OCI-LY3 (cell line): ENCODE results near the gene ELAPOR1.

Experiments
- EZH2phosphoT487 ChIP-seq: fragments of 200-600 bp; shearing (Covaris generic); IDR thresholded peaks from 2 replicates; pipeline ENCODE4 v1.6.1; 2018; ENCODE audit warnings: antibody characterized with exemption, mixed run types, low read depth
- TF ChIP-seq, protein P1 (sequence below): fragments of 200-600, 300-600 bp; sonication (generic); IDR thresholded peaks from 2 replicates; pipeline ENCODE4 v1.5.1; 2014; ENCODE audit warnings: antibody characterized with exemption, low read length, low read depth

DNA sequence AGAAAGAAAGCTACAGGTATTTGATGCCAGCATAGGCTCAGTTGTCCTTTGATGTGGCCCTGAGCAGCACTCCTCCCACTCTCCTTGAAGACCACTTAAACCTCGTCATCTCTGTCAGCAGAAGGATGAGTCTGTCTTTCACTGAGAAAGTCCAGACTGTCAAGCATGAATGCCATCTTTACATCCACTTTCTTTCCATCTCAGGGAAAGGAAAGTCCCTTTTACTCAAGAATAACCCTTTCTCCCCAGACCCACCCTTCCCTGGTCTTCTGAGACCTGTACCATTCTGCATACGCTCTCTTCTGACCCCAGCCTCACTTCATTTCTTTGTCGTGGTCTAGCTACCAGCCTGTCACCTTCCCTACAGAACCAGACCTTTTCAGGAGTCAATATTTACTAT, 4.0 kb upstream of the ELAPOR1 start:
- TF ChIP-seq, protein P1, sequence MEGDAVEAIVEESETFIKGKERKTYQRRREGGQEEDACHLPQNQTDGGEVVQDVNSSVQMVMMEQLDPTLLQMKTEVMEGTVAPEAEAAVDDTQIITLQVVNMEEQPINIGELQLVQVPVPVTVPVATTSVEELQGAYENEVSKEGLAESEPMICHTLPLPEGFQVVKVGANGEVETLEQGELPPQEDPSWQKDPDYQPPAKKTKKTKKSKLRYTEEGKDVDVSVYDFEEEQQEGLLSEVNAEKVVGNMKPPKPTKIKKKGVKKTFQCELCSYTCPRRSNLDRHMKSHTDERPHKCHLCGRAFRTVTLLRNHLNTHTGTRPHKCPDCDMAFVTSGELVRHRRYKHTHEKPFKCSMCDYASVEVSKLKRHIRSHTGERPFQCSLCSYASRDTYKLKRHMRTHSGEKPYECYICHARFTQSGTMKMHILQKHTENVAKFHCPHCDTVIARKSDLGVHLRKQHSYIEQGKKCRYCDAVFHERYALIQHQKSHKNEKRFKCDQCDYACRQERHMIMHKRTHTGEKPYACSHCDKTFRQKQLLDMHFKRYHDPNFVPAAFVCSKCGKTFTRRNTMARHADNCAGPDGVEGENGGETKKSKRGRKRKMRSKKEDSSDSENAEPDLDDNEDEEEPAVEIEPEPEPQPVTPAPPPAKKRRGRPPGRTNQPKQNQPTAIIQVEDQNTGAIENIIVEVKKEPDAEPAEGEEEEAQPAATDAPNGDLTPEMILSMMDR = no peak
- no peak for TF ChIP-seq EZH2phosphoT487
